ENCODE measurements around the gene MED20.
A peak's percentile ranks its signal among the peaks of the same experiment; 100 is the strongest.

GRCh38 chr6:41894366-41895299 lies 26.3 kb downstream of the MED20 start:
- no peak for TF ChIP-seq EZH2 (IDR thresholded peaks at IDR 0.05; ENCODE audit: borderline replicate concordance, low read depth, low read length, severe bottlenecking)
- TF ChIP-seq CTCF (IDR thresholded peaks at IDR 0.05; ENCODE audit: borderline replicate concordance, extremely low read depth, low read length, poor library complexity, severe bottlenecking) = peak; percentile 8
